ENCODE data around the gene DSCAM. TPM values are rescaled to one million over a fixed set of nuclear protein-coding genes. Genes with fewer than 3 reads are reported as not detected.

The DSCAM gene
- total RNA-seq, 1 experiment from 2014 or later: not detected

DNA sequence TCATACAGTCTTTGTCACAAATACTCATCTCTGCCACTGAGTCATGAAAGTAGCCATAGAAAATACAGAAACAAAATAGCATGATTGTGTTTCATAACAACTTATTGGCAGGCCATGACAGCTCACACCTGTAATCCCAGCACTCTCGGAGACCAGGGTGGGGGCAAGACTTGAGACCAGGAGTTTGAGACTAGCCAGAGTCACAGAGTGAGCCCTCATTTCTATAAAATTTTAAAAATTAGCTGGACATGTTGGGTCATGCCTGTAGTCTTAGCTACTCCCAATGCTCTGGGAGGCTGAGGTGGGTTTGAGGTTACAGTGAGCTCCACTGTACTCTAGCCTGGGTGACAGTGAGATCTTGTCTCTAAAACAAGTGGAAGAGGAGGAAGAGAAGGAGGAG is 568.6 kb downstream of the DSCAM start:
- ATAC-seq (no peak), DNase-seq (ENCODE audit: low read depth, low spot score) (no peak)
- Histone ChIP-seq H3K9me2 (ENCODE audit: insufficient read depth) (no peaks in the 10 kb centered on the region), H3K27ac (ENCODE audit: low read depth, low read length) (no peak overlapping the region), H3K27me3 (ENCODE audit: insufficient read depth, low read length) (no peaks in the 10 kb centered on the region), H3K79me2 (ENCODE audit: insufficient read depth, low read length) (no peaks in the 10 kb centered on the region), H3K4me3 (replicated peaks in 1 of 2; ENCODE audit: low read depth in 1 of 2, low read length in 2 of 2) (no peak overlapping the region), H3K36me3 (ENCODE audit: control insufficient read depth in 1 of 2, insufficient read depth in 2 of 2, low read length in 2 of 2) (no peaks in the 10 kb centered on the region), H4K20me1 (ENCODE audit: insufficient read depth) (no peaks in the 10 kb centered on the region), H2AFZ (ENCODE audit: low read depth, low read length, poor library complexity, severe bottlenecking) (no peak overlapping the region), H3K9me3 (ENCODE audit: control insufficient read depth in 1 of 2, insufficient read depth in 1 of 2, low read depth in 1 of 2, low read length in 2 of 2) (peaks cover 23 to 35% of the 10 kb centered on the region in 2 experiments), H3K9ac (ENCODE audit: low read length) (no peak overlapping the region), H3K4me1 (ENCODE audit: control insufficient read depth in 1 of 2, insufficient read depth in 2 of 2, low read length in 2 of 2) (no peaks in the 10 kb centered on the region), H3K4me2 (ENCODE audit: low read length) (no peak overlapping the region)
- RAD21 ChIA-PET (ENCODE audit: low non-redundant PET in 1 of 2, low total read pairs in 2 of 2, uncharacterized antibody in 2 of 2, unreplicated experiment in 2 of 2): interaction anchor here in 1 of 2 experiments (0.8 kb wide), 1 partner anchor 384 kb away, joined by 3 read pairs; no protein-coding TSS in a partner anchor
- intact Hi-C loops (cut with micrococcal nuclease): no loop called here
- TF ChIP-seq, protein P1, sequence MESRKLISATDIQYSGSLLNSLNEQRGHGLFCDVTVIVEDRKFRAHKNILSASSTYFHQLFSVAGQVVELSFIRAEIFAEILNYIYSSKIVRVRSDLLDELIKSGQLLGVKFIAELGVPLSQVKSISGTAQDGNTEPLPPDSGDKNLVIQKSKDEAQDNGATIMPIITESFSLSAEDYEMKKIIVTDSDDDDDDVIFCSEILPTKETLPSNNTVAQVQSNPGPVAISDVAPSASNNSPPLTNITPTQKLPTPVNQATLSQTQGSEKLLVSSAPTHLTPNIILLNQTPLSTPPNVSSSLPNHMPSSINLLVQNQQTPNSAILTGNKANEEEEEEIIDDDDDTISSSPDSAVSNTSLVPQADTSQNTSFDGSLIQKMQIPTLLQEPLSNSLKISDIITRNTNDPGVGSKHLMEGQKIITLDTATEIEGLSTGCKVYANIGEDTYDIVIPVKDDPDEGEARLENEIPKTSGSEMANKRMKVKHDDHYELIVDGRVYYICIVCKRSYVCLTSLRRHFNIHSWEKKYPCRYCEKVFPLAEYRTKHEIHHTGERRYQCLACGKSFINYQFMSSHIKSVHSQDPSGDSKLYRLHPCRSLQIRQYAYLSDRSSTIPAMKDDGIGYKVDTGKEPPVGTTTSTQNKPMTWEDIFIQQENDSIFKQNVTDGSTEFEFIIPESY (IDR thresholded peaks at IDR 0.05; ENCODE audit: extremely low read depth, insufficient replicate concordance, low read length): no peak
- no peak for TF ChIP-seq YY1 (IDR thresholded peaks at IDR 0.05; ENCODE audit: extremely low read depth, insufficient replicate concordance, low read depth, low read length)
- TF ChIP-seq RAD21 (IDR thresholded peaks at IDR 0.05; ENCODE audit: low read depth): no peak
- no peak for TF ChIP-seq CEBPB (IDR thresholded peaks at IDR 0.05; ENCODE audit: low read depth)
- TF ChIP-seq, protein P2, sequence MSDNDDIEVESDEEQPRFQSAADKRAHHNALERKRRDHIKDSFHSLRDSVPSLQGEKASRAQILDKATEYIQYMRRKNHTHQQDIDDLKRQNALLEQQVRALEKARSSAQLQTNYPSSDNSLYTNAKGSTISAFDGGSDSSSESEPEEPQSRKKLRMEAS (IDR thresholded peaks at IDR 0.05): no peak
- no peak for TF ChIP-seq EGR1 (IDR thresholded peaks at IDR 0.05; ENCODE audit: low read depth)
- no peak for TF ChIP-seq ELF1 (IDR thresholded peaks at IDR 0.05; ENCODE audit: borderline replicate concordance, low read depth)
- CTCF ChIA-PET: no interaction called here
- BruUV-seq (replicated peaks): no TSS peak
- POLR2A ChIA-PET: no interaction called here

DNA sequence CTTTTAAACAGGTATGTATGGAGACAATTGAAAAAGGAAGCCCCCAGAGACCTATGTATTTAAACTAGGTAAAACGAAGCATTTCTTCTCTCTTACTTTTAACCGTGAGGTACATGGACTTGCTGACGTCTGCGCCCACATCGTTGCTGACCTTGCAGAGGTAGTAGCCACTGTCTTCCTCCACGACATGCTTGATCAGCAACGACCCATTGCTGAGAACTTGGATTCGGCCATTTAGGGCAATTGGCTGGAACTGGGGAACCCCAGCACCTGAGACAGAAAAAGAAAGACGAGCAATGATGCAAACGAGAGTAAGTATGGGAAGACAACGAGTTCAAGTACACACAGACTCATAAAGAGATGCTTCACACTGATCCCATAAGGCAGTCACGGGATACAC is 571.0 kb downstream of the DSCAM start:
- Histone ChIP-seq H3K9me2 (ENCODE audit: insufficient read depth) (no peaks in the 10 kb centered on the region), H3K27me3 (ENCODE audit: insufficient read depth, low read length) (no peaks in the 10 kb centered on the region), H3K27ac (ENCODE audit: low read depth, low read length) (no peak overlapping the region), H3K4me1 (ENCODE audit: control insufficient read depth in 1 of 2, insufficient read depth in 2 of 2, low read length in 2 of 2) (no peaks in the 10 kb centered on the region), H3K4me2 (ENCODE audit: low read length) (no peak overlapping the region), H3K4me3 (replicated peaks in 1 of 2; ENCODE audit: low read depth in 1 of 2, low read length in 2 of 2) (no peak overlapping the region), H3K36me3 (ENCODE audit: control insufficient read depth in 1 of 2, insufficient read depth in 2 of 2, low read length in 2 of 2) (no peaks in the 10 kb centered on the region), H3K9ac (ENCODE audit: low read length) (no peak overlapping the region), H2AFZ (ENCODE audit: low read depth, low read length, poor library complexity, severe bottlenecking) (no peak overlapping the region), H4K20me1 (ENCODE audit: insufficient read depth) (no peaks in the 10 kb centered on the region), H3K79me2 (ENCODE audit: insufficient read depth, low read length) (no peaks in the 10 kb centered on the region), H3K9me3 (ENCODE audit: control insufficient read depth in 1 of 2, insufficient read depth in 1 of 2, low read depth in 1 of 2, low read length in 2 of 2) (peaks cover 16 to 38% of the 10 kb centered on the region in 2 experiments; a peak in 2 of 4 replicates)
- RAD21 ChIA-PET (ENCODE audit: low non-redundant PET in 1 of 2, low total read pairs in 2 of 2, uncharacterized antibody in 2 of 2, unreplicated experiment in 2 of 2): no interaction called here
- intact Hi-C loops (cut with micrococcal nuclease): no loop called here
- DNase-seq (ENCODE audit: low read depth, low spot score) (no peak), ATAC-seq (no peak)
- POLR2A ChIA-PET: no interaction called here
- CTCF ChIA-PET: no interaction called here
- no TSS peak for BruUV-seq (replicated peaks)
- TF ChIP-seq, protein P3, sequence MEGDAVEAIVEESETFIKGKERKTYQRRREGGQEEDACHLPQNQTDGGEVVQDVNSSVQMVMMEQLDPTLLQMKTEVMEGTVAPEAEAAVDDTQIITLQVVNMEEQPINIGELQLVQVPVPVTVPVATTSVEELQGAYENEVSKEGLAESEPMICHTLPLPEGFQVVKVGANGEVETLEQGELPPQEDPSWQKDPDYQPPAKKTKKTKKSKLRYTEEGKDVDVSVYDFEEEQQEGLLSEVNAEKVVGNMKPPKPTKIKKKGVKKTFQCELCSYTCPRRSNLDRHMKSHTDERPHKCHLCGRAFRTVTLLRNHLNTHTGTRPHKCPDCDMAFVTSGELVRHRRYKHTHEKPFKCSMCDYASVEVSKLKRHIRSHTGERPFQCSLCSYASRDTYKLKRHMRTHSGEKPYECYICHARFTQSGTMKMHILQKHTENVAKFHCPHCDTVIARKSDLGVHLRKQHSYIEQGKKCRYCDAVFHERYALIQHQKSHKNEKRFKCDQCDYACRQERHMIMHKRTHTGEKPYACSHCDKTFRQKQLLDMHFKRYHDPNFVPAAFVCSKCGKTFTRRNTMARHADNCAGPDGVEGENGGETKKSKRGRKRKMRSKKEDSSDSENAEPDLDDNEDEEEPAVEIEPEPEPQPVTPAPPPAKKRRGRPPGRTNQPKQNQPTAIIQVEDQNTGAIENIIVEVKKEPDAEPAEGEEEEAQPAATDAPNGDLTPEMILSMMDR (IDR thresholded peaks at IDR 0.05 in 2 of 3, conservative IDR thresholded peaks at IDR 0.05 in 1 of 3; ENCODE audit: borderline replicate concordance in 1 of 3, insufficient read depth in 1 of 3, low read depth in 2 of 3, low read length in 2 of 3): no peak
- no peak for TF ChIP-seq YY1 (IDR thresholded peaks at IDR 0.05; ENCODE audit: extremely low read depth, insufficient replicate concordance, low read depth, low read length)

Data from HCT116 (cell line).